Uterus (tissue), 2 donors: Measurements from ENCODE around the gene RBM14.

Source experiments
- CTCF ChIP-seq, 4 experiments: fragments of 200-600 bp in 2 of 4; fragments of 450-650 bp in 2 of 4; sonication (generic) in 2 of 4; IDR thresholded peaks; one replicate each; pipeline ENCODE4 v1.5.1; 2016 to 2019; ENCODE audit warnings: antibody characterized with exemption in 4 of 4, mild to moderate bottlenecking in 2 of 4, moderate library complexity in 1 of 4
- POLR2A ChIP-seq, 2 donors: fragments of 450-650 bp; IDR thresholded peaks; one replicate each; pipeline ENCODE4 v1.6.1; 2016; ENCODE audit warnings: antibody characterized with exemption in 2 of 2, mild to moderate bottlenecking in 1 of 2, moderate library complexity in 1 of 2

GRCh38 chr11:66665369-66665768 is 48.9 kb downstream of the RBM14 start:
- no peak for TF ChIP-seq CTCF (IDR thresholded peaks at IDR 0.05)
- TF ChIP-seq POLR2A (IDR thresholded peaks at IDR 0.05), result no peak
